ENCODE results near the gene UBR1.

DNA sequence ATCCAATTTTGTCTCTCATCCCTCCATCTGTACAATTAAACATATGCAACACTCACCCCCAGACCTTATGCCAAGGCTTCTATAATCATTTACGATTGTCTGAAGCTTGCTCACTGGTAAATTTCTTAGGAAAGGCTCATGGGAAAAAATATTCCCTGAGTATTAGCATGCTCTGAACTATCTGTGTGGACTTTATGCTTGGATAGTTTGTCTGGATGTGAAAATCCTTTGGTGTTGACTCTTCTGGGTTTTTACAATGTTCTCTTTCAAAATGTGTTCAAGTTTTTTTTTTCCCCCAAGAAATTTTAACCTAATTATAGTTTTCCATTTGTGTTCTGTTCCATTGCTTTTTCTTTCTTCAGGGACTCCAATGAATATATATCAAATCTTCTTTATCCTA lies 165.3 kb downstream of the UBR1 start:
- TF ChIP-seq CTCF (conservative IDR thresholded peaks at IDR 0.05; ENCODE audit: low read length): no peak
- TF ChIP-seq EZH2phosphoT487 (IDR thresholded peaks at IDR 0.05; ENCODE audit: borderline replicate concordance, low read depth, low read length): no peak

Data from OCI-LY7 (cell line).